SH-SY5Y (cell line): ENCODE measurements around the gene KHNYN.

Experiments
- GATA2 ChIP-seq: IDR thresholded peaks from 2 replicates; pipeline ENCODE4 v1.6.1; 2011; ENCODE audit warnings: mild to moderate bottlenecking, low read depth, low read length
- GATA3 ChIP-seq: IDR thresholded peaks from 2 replicates; pipeline ENCODE4 v1.6.1; 2011; ENCODE audit warnings: low read depth, mild to moderate bottlenecking, low read length, moderate library complexity

KHNYN gene

DNA sequence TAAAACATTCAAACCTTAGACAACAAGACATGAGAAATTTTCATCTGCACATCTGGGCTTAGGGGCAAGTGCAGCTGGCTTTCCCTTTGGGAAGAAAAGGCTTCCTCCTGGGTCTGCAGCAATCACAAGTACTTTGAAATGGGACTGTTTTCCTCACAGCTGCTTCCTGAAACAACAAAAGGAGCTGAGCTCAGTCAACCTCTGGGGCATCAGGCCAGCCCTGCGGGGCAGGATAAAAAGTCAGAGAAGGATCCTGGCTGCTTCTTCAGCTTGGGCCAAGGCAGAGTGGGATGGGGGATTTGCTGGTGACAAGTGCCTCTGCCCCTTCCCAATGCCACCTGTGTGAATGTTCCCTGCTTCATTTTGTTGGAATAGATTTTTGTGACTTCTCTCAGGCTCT, 29.0 kb downstream of the KHNYN start:
- no peak for TF ChIP-seq GATA2
- TF ChIP-seq GATA3 = no peak

- no peak for TF ChIP-seq GATA3
- TF ChIP-seq GATA2 = no peak
These were observed 29.6 kb downstream of the KHNYN start for GRCh38 chr14:24459331-24459730.

GRCh38 chr14:24461336-24461735, 31.6 kb downstream of the KHNYN start:
- no peak for TF ChIP-seq GATA2
- no peak for TF ChIP-seq GATA3

DNA sequence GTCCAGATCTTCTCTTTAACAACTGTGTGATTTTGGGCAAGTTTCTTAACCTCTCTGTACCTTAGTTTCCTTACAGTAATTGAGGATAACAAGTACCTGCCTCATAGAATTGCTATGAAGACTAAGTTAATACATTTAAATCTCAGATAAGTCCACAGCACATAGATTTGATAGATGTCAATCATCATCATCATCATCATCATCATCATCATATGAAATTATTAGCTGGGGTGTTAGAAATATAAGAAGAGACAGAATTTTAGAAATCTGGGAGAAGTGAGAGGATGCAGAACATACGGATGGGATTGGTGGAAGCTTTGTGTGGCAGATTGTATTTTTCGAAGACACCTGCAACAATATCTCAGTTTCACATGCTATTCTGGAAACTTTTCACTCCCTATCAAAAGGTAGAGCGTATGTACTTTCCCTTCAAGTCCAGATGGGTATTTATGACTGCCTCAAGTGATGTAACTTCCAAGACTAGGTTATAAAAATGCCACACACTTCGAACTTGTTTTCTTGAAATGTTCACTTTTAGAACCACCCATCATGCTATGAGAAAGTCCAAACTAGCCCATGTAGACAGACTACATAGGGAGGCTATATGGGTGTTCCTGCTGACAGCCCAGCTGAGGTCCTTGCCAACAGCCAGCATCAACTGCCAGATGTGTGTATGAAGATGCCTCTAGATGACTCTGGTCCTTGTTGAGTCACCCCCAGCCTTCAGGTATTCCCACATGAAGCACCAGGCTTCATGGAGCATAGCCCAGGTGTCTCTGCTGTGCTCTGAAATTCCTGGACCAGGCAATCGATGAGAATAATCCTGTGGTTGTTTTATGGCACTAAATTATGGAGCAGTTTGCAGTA, 33.5 kb downstream of the KHNYN start:
- no peak for TF ChIP-seq GATA2
- TF ChIP-seq GATA3 = no peak

- TF ChIP-seq GATA3 (no peak), GATA2 (no peak)
These were observed 34.4 kb downstream of the KHNYN start for GRCh38 chr14:24463884-24464785.

- no peak for TF ChIP-seq GATA2
- TF ChIP-seq GATA3 = no peak
These were observed 35.6 kb downstream of the KHNYN start for GRCh38 chr14:24465368-24465767.

GRCh38 chr14:24465805-24466204, 36.1 kb downstream of the KHNYN start:
- TF ChIP-seq GATA3 = no peak
- no peak for TF ChIP-seq GATA2

GRCh38 chr14:24473211-24473610, 43.5 kb downstream of the KHNYN start:
- TF ChIP-seq GATA2 = no peak
- TF ChIP-seq GATA3 = no peak

DNA sequence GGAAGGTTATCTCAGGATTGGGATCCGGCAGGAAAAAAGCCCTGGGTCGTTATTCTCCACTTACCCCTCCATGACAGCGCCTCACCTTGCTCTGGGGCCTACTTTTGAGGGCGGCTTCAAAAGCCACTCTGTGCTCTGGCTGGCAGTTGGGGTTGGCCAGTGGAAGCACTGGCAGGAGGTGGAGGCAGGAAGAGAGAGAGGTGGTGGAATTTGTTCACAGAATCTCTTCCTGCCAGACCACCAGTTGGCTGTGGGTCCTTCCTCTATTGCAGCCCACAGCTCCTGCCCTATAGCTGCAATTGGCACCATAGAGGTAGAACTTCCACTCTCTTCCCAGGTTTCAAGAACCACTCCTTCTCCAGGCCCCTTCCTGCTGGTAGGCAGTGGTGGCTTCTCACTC, 45.5 kb downstream of the KHNYN start:
- TF ChIP-seq GATA3 (no peak), GATA2 (no peak)

DNA sequence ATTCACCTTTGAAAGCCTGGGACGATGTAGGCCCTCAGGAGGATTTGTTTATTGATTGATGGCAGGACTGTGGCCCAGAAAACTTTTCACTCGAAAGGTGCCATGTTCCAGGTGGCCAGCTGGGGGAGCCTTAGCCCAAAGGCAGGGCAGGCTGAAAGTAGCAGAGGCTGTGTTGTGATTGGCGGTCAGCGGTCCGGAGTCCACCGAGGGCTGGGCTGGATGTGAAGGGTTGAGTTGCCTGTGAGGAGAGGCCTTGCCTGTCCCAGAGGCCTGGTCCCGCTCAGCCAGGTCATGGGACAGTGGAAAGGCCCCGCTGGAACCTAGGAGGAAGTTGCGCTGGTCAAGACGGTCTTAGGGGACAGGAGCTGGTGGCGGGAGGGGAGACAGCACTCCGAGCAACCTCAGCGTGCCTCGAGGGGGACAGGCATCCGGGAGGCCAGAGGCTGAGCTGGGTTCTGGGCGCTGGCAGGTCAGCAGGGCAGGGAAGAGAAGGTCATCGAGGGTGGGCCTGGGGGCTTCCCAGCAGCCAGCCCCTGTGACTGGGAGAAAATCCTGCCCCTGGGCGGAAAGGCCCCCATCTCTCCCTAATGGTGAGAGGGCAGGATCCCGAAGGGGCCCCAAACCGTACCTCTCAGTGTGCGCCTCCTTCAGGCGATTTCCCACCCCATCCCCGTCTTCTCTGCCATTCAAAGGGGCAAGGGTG, 52.0 kb downstream of the KHNYN start:
- TF ChIP-seq GATA2 (no peak), GATA3 (no peak)

- TF ChIP-seq GATA2 (no peak), GATA3 (no peak)
These were observed 54.0 kb downstream of the KHNYN start for GRCh38 chr14:24483604-24484252.
